HG03196 (cell line): ENCODE measurements around the gene DHPS.
"Not testable (repeated sequence)": the region's sequence is repeated elsewhere in the genome, so short reads cannot be mapped to it uniquely, and the experiment has no call there.

ENCODE experiments used
- ATAC-seq: cut with Tn5 transposase; IDR thresholded peaks from one replicate; pipeline ENCODE4 v1.9.1; 2021; ENCODE audit not compliant: unreplicated experiment

Gene DHPS

GRCh38 chr19:12681074-12681987 is at the start of gene DHPS:
Gene DHPS (minus strand): TSS chr19:12681880. CDS start chr19:12681766, 114 bp downstream.
- peak; percentile 72 for ATAC-seq

DNA sequence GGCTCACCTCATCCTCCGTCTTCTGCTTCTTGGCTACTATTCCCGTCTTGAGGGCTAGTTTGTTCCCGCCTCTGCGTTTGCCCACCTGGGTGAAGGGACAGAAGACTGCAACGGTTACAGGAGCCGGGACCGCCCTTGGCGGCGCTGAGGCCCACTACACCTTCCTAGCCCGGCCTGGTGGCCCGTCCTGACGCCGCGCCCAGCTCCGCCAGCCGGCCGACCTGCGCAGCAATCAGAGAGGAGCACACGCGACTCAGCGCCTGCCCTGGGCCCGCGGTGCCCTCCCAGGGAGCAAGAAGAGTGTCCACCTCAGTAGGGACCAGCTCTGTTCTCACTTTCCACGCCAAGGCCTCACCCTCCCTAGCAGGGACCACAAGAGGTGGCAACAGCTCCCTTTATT is 49.7 kb upstream of the DHPS start:
- no peak for ATAC-seq

DNA sequence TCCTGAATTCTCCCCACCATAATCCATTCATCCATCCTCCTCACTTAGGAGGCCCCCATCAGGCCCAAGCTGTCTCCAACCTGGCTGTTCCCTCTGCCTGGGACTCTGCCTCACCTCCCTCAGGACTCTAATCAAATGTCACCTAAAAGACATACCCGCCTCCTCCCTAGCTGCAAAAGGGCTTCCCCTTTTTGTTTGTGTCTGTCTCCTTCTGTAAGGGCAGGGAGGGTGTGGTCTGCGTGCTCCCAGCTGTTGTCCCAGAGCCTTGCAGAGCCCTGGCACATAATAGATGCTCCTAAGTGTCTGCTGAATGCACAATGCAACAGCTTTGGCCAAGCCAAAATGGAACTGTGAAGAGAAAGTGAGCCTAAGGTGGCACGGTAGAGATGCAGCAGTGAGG is 48.4 kb upstream of the DHPS start:
- no peak for ATAC-seq

DNA sequence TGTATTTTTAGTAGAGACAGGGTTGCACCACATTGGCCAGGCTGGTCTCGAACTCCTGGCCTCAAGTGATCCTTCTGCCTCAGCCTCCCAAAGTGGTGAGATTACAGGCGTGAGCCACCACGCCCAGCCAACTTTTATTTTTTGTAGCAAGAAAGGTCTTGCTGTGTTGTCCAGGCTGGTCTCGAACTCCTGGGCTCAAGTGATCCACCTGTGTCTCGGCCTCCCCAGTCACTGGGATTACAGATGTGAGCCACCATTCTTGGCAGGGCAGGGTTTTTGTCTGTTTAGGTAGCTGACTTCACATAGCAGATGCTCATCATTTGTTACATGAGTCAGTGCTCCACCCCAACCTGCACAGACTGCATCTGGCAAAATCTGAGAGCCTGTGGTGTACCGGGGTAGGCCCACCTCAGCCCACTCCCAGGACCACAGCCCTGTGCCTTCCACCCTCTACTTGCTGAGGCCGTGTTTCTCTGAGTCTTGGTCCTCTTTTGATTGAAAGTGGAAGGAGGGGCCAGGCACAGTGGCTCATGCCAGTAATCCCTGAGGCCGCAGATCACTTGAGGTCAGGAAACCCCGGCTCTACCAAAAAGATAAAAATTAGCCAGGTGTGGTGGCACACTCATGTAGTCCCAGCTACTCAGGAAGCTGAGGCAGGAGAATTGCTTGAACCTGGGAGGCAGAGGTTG is 46.2 kb upstream of the DHPS start:
- no peak for ATAC-seq

DNA sequence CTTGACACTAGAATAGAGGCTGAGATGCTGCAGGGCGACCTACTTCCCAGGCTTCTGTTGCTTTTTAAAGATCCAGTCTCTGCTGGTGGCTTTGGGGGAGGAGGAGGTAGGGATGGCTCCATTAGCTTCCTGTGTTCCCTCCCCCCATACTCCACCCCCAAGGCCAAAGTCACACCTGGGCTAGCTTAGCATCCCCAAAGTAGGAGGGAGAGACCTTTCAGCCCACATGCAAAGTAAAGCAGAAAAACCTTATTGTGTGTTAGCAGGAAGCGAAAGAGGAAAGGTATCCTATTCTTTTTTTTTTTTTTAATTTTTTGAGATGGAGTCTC is 45.3 kb upstream of the DHPS start:
- ATAC-seq: no peak

GRCh38 chr19:12725612-12726011 is 43.9 kb upstream of the DHPS start:
- ATAC-seq: not testable (repeated sequence)

GRCh38 chr19:12723641-12724426 is 42.2 kb upstream of the DHPS start, which contains the start of gene TNPO2:
Gene TNPO2 (minus strand): TSS chr19:12723932. CDS start chr19:12720977, 2,955 bp downstream.
- no peak for ATAC-seq

DNA sequence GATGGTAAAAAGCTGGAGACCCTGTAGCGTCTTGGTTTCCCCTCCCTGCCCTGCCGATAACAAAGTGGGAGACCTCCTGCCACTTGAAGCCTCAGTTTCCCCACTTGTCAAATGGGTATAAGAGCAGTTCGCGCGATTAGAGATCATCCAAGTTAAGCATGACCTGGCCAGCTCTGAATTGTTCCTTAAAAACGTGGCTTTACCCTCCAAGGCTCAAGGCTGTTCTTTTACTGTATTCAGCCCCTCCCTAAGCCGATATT is 41.6 kb upstream of the DHPS start:
- ATAC-seq: no peak

GRCh38 chr19:12722566-12723380 is 41.1 kb upstream of the DHPS start:
- peak; percentile 80 for ATAC-seq

DNA sequence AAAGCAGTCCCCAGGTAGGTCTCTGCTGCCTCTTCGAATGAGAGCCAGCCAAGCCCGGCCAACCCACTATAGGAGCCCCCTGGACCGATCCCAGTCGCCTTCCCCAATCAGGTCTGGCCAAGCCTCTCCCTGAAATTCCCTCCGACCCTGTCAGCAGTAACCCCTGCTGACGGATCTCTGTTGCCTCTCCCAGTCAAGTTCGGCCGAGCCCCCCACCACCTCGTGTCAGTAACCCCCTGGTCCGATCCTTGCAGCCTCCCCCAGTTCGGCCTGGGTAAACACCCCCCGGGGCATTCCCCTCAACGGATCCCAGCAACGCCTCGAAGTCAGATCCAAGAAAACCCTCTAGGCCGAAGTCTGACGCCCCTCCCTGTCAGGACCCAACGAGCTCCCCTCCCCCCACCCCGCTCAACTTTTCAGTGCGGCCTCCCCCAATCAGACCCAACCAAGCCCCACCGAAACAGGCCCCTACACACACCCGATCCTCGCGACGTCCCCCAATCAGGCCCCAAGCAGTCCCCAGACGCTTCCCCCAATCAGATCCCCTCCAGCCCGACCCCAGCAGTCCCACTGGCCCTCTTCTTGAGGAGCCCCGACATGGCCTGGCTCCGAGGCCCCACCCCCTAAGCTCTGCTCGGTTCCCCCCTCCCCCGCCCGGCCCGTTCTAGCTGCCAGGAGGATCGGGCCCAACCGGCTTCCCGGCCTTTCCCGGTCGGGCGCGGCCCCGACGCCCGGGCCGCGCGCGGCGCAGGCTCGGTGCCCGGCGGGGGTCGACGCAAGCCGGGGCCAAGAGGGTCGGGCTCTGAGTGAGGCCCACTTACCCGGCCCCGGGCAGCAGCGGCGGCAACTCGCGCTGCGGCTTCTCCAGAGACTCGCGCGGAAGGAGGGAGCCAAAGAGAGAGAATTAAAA is 40.2 kb upstream of the DHPS start:
- ATAC-seq: peak; percentile 15

DNA sequence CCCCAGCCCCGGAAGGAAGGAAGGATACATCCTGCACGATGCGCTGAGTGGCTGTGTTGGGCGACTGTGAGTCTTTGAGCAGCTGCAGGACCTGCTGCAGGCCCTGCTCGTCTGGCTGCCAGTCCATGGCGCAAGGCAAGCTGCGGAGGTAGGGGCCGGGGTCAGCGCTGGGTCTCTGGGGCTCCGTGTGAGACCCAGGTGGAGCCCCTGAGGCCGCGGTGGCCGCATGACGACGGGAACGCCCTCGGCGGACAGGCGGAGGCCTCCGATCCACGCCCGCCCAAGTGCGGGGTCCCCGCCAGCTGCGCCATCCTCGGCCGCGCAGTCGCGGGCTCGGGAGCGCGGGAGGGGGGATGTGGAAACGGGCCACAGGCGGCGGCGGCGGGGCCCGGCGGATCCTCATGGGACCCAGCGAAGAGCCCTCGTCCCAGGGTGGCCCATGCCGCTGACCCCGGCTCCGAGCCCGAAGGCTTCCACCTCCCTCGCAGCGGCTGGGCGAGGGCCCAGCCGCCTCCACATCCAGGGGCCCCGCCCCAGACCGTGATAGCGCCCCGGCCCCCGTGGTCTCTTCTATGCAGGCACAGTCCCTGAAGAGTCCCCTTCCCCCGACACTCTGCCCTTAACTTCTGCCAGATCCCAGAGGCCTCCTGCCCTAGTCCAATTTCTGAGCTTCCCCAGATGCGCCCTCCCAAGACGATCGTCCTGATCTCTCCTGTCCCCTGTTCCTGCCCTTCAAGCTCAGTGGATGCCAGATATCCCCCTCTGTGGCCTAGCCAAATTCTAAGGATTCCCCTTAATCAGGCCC is 39.4 kb upstream of the DHPS start:
- no peak for ATAC-seq

- no peak for ATAC-seq
These were observed 38.6 kb upstream of the DHPS start for GRCh38 chr19:12720296-12720695.

- ATAC-seq: no peak
These were observed 34.2 kb upstream of the DHPS start for GRCh38 chr19:12715929-12716328.

DNA sequence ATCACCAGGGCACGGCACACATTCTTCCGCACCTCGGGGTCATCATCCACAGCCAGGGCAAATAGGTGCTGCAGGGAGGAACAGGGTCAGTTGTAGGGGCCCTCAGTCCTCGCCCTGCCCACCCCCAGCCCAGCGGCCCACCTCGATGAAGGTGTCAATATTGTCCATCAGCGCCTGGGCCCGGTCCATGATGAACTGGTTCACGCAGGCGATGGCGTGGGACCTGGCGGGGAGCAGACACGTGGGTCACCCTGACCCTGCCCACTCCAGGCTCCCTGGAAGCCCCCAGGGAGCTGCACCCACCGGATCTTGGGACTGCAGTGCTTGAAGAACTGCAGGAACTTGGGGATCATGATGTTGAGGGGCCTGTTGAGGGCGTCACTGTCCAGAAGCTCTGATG is 33.4 kb upstream of the DHPS start:
- ATAC-seq: no peak

GRCh38 chr19:12713304-12713703 is 31.6 kb upstream of the DHPS start:
- not testable (repeated sequence) for ATAC-seq

DNA sequence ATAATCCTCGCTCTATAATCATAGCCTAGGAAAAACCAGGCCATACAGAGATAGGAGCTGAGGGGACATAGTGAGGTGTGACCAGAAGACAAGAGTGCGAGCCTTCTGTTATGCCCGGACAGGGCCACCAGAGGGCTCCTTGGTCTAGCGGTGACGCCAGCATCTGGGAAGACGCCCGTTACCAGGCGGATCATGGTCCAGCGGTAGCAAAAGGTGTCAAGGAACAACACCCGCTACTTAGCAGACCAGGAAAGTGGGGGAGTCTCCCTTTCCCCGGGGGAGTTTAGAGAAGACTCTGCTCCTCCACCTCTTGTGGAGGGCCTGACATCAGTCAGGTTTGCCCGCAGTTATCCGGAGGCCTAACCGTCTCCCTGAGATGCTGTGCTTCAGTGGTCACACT is 30.4 kb upstream of the DHPS start:
- not testable (repeated sequence) for ATAC-seq

GRCh38 chr19:12711187-12711586 is 29.5 kb upstream of the DHPS start:
- no peak for ATAC-seq

DNA sequence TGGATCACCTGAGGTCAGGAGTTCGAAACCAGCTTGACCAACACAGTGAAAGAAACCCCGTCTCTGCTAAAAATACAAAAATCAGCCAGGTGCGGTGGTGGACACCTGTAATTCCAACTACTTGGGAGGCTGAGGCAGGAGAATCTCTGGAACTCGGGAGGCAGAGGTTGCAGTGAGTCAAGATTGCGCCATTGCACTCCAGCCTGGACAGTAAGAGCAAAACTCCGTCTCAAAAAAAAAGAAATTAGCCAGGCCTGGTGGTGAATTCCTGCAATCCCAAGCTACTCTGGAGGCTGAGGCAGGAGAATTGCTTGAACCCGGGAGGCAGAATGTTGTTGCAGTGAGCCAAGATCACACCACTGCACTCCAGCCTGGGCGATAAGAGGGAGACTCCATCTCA is 27.0 kb upstream of the DHPS start:
- ATAC-seq: no peak

DNA sequence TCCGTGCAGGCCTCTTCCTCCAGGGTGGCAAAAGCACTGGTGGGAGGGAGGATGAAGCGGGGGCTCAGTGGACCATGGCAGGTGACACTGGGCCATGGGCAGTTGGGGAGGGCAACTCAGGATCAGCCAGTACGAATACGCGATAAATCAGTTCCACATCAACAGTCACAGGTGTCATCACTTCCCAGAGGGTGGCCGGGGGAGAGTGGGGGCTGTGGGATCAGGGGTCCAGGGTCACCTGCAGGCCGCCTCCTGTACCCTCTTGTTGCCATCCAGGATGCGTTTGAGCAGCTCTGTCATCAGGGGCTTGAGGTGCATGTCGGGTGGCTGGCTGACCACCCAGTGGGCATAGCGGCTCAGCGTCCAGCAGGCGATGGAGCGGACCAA is 24.6 kb upstream of the DHPS start:
- ATAC-seq: no peak
